Endodermal cell (in vitro differentiated cells): ENCODE results near the gene PLEKHM1. TPM values are rescaled to one million over a fixed set of nuclear protein-coding genes. Genes with fewer than 3 reads are reported as not detected.
A peak's percentile ranks its signal among the peaks of the same experiment; 100 is the strongest.

Experiments used
- DNase-seq: peaks from one replicate; pipeline ENCODE4 v3.0.0-alpha.2; 2017
- H3K27ac ChIP-seq: 2 replicates; pipeline ENCODE4 v1.5.1; 2013; ENCODE audit warnings: mild to moderate bottlenecking, low read depth, low read length, moderate library complexity
- H3K27me3 ChIP-seq: 2 replicates; pipeline ENCODE4 v1.6.1; 2013; ENCODE audit warnings: mild to moderate bottlenecking, low read length, moderate library complexity; ENCODE audit not compliant: insufficient read depth, control insufficient read depth, poor library complexity, severe bottlenecking
- H3K36me3 ChIP-seq: 2 replicates; pipeline ENCODE4 v1.7.0; 2013; ENCODE audit warnings: mild to moderate bottlenecking, low read length, moderate library complexity; ENCODE audit not compliant: control insufficient read depth, insufficient read depth
- H3K4me1 ChIP-seq: one replicate; pipeline ENCODE4 v1.7.0; 2013; ENCODE audit warnings: low read length; ENCODE audit not compliant: control insufficient read depth, insufficient read depth
- H3K4me3 ChIP-seq: 2 replicates; pipeline ENCODE4 v1.5.1; 2013; ENCODE audit warnings: mild to moderate bottlenecking, low read length, moderate library complexity
- H3K9ac ChIP-seq: 2 replicates; pipeline ENCODE4 v1.6.1; 2013; ENCODE audit warnings: mild to moderate bottlenecking, low read length, moderate library complexity; ENCODE audit not compliant: poor library complexity, severe bottlenecking; ENCODE audit errors: extremely low read depth
- H3K9me3 ChIP-seq: 2 replicates; pipeline ENCODE4 v1.6.1; 2013; ENCODE audit warnings: mild to moderate bottlenecking, low read length, moderate library complexity; ENCODE audit not compliant: control insufficient read depth
- H3K27ac Mint-ChIP-seq: 2 replicates; pipeline ENCODE4 v1.8.0; 2020; ENCODE audit warnings: mixed read lengths
- H3K27me3 Mint-ChIP-seq: 2 replicates; pipeline ENCODE4 v1.8.0; 2021; ENCODE audit warnings: mild to moderate bottlenecking, mixed read lengths; ENCODE audit not compliant: insufficient read depth
- H3K36me3 Mint-ChIP-seq: 2 replicates; pipeline ENCODE4 v1.8.0; 2020; ENCODE audit warnings: low read depth, mixed read lengths
- H3K4me1 Mint-ChIP-seq: 2 replicates; pipeline ENCODE4 v1.8.0; 2020; ENCODE audit warnings: mixed read lengths
- H3K4me3 Mint-ChIP-seq: 2 replicates; pipeline ENCODE4 v1.8.0; 2020; ENCODE audit warnings: mild to moderate bottlenecking, moderate library complexity, mixed read lengths
- H3K9me3 Mint-ChIP-seq: 2 replicates; pipeline ENCODE4 v1.8.0; 2020; ENCODE audit warnings: mild to moderate bottlenecking, mixed read lengths
- CTCF ChIP-seq: fragments of 200-600 bp; sonication (generic); conservative IDR thresholded peaks from 2 replicates; pipeline ENCODE4 v1.5.0; 2021; ENCODE audit warnings: antibody characterized with exemption, mild to moderate bottlenecking
- WGBS, 2 experiments: methylation state at CpG; one replicate each; pipeline versions ENCODE4 v1.1.5 to v1.1.7; 2013; ENCODE audit warnings: missing lambda C conversion rate in 2 of 2, mixed read lengths in 1 of 2; ENCODE audit not compliant: insufficient coverage in 1 of 2, insufficient read length in 1 of 2; 5-methylcytosine and 5-hydroxymethylcytosine counted together
- total RNA-seq, 2 donors: library from RNA; stranded (reverse); fragmentation: NEBNext Ultra II Directional in 1 of 2; extraction: Animal tissue kit (Norgen Biotek cat#: 25700) in 1 of 2; gene quantifications; 2 replicates in 1 of 2; 3 replicates in 1 of 2; pipeline ENCODE4 v1.2.1, GENCODE V29; 2021

The PLEKHM1 gene
- total RNA-seq, 2 donors from 2014 or later = 18.4 to 29.8 TPM

GRCh38 chr17:45413498-45413923 lies 77.0 kb downstream of the PLEKHM1 start:
- Histone ChIP-seq H3K27me3 (no peaks in the 10 kb centered on the region), H3K36me3 (no peaks in the 10 kb centered on the region), H3K9ac (no peak overlapping the region), H3K27ac (no peak overlapping the region), H3K4me1 (peaks cover 9% of the 10 kb centered on the region), H3K9me3 (no peaks in the 10 kb centered on the region), H3K4me3 (no peak overlapping the region)
- H3K27ac Mint-ChIP-seq = no peak overlapping the region
- no peaks in the 10 kb centered on the region for H3K9me3 Mint-ChIP-seq
- WGBS, 2 experiments = 89 to 93% methylated on average over 8 to 9 of the region's 9 CpGs
- no peak overlapping the region for H3K4me3 Mint-ChIP-seq
- no peak for TF ChIP-seq CTCF
- H3K4me1 Mint-ChIP-seq = peaks cover 31% of the 10 kb centered on the region
- H3K27me3 Mint-ChIP-seq = no peaks in the 10 kb centered on the region
- peaks cover 3% of the 10 kb centered on the region for H3K36me3 Mint-ChIP-seq
- DNase-seq = peak; percentile 38

GRCh38 chr17:45411348-45412105 lies 79.0 kb downstream of the PLEKHM1 start:
- no peak overlapping the region for H3K27ac Mint-ChIP-seq
- H3K27me3 ChIP-seq = no peaks in the 10 kb centered on the region

More at GRCh38 chr17:45411348-45412105, 79.0 kb downstream of the PLEKHM1 start:
- Mint-ChIP-seq H3K9me3 (no peaks in the 10 kb centered on the region), H3K4me1 (peaks cover 40% of the 10 kb centered on the region), H3K4me3 (no peak overlapping the region), H3K27me3 (peaks cover 2% of the 10 kb centered on the region), H3K36me3 (peaks cover 6% of the 10 kb centered on the region)
- Histone ChIP-seq H3K9me3 (no peaks in the 10 kb centered on the region), H3K36me3 (no peaks in the 10 kb centered on the region), H3K9ac (no peak overlapping the region), H3K4me3 (no peak overlapping the region), H3K4me1 (peaks cover 10% of the 10 kb centered on the region), H3K27ac (no peak overlapping the region)
- 85% methylated on average over 5 of the region's 5 CpGs; no CpG with 5 or more reads in 1 of the 2 experiments for WGBS, 2 experiments
- peak; percentile 47 for DNase-seq
- TF ChIP-seq CTCF = no peak
